ENCODE data around the gene PDZRN3. TPM values are rescaled to one million over a fixed set of nuclear protein-coding genes. Genes with fewer than 3 reads are reported as not detected.
"Not testable (repeated sequence)": the region's sequence is repeated elsewhere in the genome, so short reads cannot be mapped to it uniquely, and the experiment has no call there.

The PDZRN3 gene
- total RNA-seq, 1 donor from 2014 or later: not detected

DNA sequence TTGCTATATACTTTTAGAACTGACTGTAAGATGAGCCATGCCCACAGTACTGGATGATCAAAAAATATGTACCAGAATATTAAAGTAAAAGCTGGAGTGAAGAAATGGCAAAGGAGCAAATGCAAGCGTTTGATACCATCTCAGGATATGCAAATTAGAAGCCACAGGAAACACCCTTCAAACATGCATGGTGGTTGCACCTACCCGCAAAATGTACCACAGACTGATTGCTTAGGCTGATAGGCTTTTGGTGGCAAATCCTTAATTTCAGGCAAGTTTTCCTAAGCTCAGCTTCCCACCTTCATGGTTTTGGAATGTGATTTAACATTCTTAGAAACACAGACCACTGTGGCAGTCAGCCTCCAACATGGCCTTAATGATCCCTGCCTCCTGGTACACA, 149.0 kb downstream of the PDZRN3 start:
- H3K9me3 Mint-ChIP-seq: no peaks in the 10 kb centered on the region
- H3K4me1 Mint-ChIP-seq (ENCODE audit: low read depth): no peaks in the 10 kb centered on the region
- no peak overlapping the region for H3K27ac Mint-ChIP-seq
- H3K4me3 Mint-ChIP-seq: no peak overlapping the region
- H3K27me3 Mint-ChIP-seq (ENCODE audit: insufficient read depth): peaks cover 5% of the 10 kb centered on the region
- intact Hi-C loops (cut with micrococcal nuclease): no loop called here
- H3K36me3 Mint-ChIP-seq (ENCODE audit: low read depth): no peaks in the 10 kb centered on the region
- DNase-seq (ENCODE audit: low spot score): no peak

DNA sequence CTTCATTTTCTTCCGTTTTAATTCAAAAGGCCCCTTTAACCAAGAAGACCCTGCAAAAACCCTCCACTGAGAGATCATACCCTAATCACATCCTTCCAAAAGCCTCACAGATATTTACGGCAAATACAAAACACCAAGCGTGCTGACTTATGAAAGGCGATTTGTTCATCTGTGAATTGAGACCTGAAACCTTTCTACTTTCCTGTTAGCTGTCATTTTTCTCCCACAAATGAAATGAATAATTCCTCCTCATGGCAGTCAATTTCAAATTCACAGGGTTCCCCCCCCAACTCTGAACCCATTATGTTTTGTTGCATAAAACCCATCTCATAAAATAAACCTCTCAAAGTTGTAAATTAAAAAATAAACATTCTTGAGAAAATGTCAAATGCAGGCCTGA, 149.6 kb downstream of the PDZRN3 start:
- H3K36me3 Mint-ChIP-seq (ENCODE audit: low read depth): no peaks in the 10 kb centered on the region
- H3K27me3 Mint-ChIP-seq (ENCODE audit: insufficient read depth): peaks cover 5% of the 10 kb centered on the region
- H3K9me3 Mint-ChIP-seq: no peaks in the 10 kb centered on the region
- DNase-seq (ENCODE audit: low spot score): no peak
- intact Hi-C loops (cut with micrococcal nuclease): no loop called here
- H3K4me1 Mint-ChIP-seq (ENCODE audit: low read depth): no peaks in the 10 kb centered on the region
- no peak overlapping the region for H3K4me3 Mint-ChIP-seq
- no peak overlapping the region for H3K27ac Mint-ChIP-seq

DNA sequence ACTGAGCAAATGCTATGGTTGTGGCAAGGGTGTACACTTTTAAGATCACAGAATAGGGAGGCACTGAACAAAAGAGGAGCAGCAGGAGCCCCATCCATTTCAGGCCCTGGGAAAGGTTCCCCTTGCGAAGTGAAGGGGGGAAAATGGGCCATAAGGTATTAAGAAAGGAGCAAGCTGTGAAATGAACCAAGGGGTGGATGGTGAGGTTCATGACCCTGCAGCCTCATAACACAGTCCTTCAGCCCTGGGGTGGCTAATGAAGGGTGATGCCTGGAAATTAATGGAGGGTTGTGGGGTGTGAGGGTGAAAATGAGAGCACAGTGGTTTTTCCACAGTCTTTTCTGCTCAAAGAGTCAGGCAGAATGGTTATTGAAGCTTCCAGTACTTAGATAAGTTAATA, 150.1 kb downstream of the PDZRN3 start:
- H3K27me3 Mint-ChIP-seq (ENCODE audit: insufficient read depth): peaks cover 5% of the 10 kb centered on the region
- intact Hi-C loops (cut with micrococcal nuclease): no loop called here
- H3K4me3 Mint-ChIP-seq: no peak overlapping the region
- no peaks in the 10 kb centered on the region for H3K36me3 Mint-ChIP-seq (ENCODE audit: low read depth)
- no peak for DNase-seq (ENCODE audit: low spot score)
- H3K4me1 Mint-ChIP-seq (ENCODE audit: low read depth): no peaks in the 10 kb centered on the region
- no peaks in the 10 kb centered on the region for H3K9me3 Mint-ChIP-seq
- no peak overlapping the region for H3K27ac Mint-ChIP-seq

DNA sequence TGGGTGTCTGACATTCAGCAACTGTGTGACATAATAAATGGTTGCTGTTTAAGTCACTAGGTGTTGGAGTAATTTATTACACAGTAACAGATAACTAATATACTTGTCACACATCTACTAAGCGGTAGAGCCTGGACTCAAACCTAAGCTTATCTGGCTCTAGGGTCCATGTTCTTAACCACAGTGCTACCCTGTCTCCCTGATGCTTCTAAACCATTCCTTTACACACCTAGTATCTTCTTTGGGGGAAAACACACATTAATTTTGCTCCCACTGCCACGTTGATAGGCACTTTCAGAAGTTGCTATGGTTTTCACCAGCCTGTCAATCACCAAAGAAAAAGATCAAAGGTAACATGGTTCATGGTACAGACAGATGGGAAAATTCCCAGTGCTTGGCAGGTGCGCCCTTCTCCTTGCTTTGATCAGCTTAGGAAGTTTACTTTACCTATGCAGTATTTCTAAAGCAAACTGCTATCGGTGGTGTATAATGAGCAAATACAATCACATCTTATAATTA, 150.8 kb downstream of the PDZRN3 start:
- Mint-ChIP-seq H3K4me1 (ENCODE audit: low read depth) (no peaks in the 10 kb centered on the region), H3K4me3 (no peak overlapping the region), H3K27me3 (ENCODE audit: insufficient read depth) (peaks cover 3% of the 10 kb centered on the region), H3K36me3 (ENCODE audit: low read depth) (no peaks in the 10 kb centered on the region), H3K27ac (no peak overlapping the region), H3K9me3 (no peaks in the 10 kb centered on the region)
- intact Hi-C loops (cut with micrococcal nuclease): no loop called here
- no peak for DNase-seq (ENCODE audit: low spot score)

DNA sequence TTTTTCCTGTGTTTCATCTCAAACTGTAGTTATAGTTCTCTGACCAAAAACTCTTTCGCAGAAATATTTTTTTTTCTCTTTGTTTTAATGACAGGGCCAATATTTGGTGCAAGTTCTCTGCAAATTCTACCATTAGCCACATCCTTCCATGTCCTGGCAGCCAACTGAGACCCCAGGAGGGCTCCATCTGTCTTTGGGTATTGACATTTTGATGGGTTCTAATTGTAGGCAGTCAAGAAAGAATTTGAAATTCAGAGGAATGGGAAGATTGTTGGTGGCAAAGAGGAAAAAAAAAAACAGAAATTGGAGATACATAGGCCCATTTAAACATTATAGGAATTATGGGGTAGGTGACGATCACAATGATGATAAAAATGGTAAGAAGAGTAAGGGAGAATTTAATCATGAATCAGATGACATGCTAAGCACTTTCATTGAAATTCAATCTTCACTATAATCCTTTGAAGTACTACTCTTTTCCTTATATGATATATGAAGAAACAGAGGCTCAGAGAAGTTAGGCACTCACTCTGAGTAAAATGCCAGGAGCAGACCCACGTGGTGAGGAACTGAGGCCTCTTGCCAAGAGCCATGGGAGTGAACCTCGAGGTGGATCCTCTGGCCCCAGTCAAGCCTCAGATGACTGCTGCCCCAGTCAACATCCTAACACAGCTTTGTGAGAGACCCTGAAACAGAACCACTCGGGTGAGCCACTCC, 151.4 kb downstream of the PDZRN3 start:
- Mint-ChIP-seq H3K4me1 (ENCODE audit: low read depth) (no peaks in the 10 kb centered on the region), H3K36me3 (ENCODE audit: low read depth) (no peaks in the 10 kb centered on the region), H3K27me3 (ENCODE audit: insufficient read depth) (peaks cover 3% of the 10 kb centered on the region), H3K4me3 (no peak overlapping the region), H3K9me3 (no peaks in the 10 kb centered on the region), H3K27ac (no peak overlapping the region)
- no peak for DNase-seq (ENCODE audit: low spot score)
- intact Hi-C loops (cut with micrococcal nuclease): no loop called here

DNA sequence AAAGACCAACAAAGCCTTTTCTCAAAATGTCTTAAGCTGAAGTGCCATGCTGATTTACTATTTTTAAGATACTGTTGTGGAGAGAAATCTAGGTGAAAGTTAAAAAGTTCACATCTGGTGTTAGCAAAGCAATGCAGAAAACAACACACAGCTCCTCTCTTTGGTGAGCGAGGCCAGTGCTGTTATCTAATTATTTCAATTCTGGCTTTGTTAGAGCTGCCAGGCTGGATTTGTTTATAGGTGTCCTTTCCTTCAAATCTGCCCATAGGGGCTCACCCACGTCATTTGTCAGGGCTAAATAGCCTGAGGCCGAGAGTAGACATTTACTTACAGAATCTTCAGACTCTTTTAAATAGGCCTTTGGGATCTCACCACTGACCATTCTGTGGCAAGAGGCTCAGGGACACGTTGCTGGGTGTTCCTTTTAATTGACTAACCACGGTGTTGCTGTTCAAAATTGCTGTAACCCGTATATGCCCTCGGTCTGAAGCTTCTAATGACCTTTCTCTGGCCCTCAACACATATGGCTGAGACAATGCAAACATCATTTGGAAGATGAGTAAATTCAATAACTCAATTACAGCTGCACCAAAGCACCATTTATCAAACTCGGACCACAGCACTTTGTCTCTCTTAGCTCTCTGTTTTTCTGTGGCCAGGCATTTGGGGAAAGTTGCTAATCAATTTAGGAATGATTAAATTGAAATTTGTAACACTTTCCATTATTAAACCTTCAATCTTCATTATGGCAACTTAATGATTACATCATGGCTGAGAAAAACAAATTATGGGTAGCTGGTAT, 152.6 kb downstream of the PDZRN3 start:
- H3K27me3 Mint-ChIP-seq (ENCODE audit: insufficient read depth): peaks cover 3% of the 10 kb centered on the region
- no peak for DNase-seq (ENCODE audit: low spot score)

DNA sequence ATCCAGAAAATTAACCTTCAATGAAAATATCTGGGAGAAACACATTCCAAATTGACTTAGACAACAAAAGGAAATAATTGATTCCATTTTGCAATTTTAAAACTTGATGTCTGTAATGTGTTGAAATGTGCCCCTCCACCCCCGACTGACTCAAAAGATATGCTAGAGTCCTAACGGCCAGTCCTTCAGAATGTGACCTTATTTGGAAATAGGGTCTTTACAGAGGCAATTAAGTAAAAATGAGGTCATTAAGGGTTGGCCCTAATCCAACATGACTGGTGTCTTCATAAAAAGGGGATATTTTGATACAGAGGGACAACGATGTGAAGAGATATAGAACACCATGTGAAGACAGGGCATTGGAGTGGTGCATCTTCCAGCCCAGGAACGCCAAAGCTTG, 153.9 kb downstream of the PDZRN3 start:
- DNase-seq (ENCODE audit: low spot score): no peak
- Mint-ChIP-seq H3K27me3 (ENCODE audit: insufficient read depth) (peaks cover 3% of the 10 kb centered on the region), H3K4me1 (ENCODE audit: low read depth) (no peaks in the 10 kb centered on the region), H3K36me3 (ENCODE audit: low read depth) (no peaks in the 10 kb centered on the region), H3K9me3 (no peaks in the 10 kb centered on the region), H3K4me3 (no peak overlapping the region), H3K27ac (no peak overlapping the region)
- intact Hi-C loops (cut with micrococcal nuclease): no loop called here

More for the DNA sequence above, 152.6 kb downstream of the PDZRN3 start:
- no peaks in the 10 kb centered on the region for H3K36me3 Mint-ChIP-seq (ENCODE audit: low read depth)
- intact Hi-C loops (cut with micrococcal nuclease): no loop called here
- H3K4me1 Mint-ChIP-seq (ENCODE audit: low read depth): no peaks in the 10 kb centered on the region
- H3K4me3 Mint-ChIP-seq: no peak overlapping the region
- H3K27ac Mint-ChIP-seq: no peak overlapping the region
- no peaks in the 10 kb centered on the region for H3K9me3 Mint-ChIP-seq

DNA sequence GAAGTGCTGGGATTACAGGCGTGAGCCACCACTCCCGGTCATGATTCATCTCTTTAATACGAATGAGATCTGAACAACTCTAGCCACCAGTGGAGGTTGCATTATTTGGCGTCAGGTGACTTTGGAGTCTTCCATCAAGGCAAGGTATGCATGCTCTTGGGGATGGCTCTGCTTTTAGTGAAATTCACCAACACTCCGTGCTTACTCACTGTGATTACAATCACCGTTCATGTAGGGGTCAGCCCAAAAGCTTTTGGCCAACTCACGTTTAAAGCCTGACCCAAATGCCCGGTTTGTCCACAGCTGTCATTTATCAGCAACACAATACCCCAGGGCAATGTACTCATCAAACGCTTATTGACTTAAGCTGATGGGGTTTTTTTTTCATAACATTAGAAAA, 155.4 kb downstream of the PDZRN3 start:
- no peak for DNase-seq (ENCODE audit: low spot score)
- Mint-ChIP-seq H3K4me3 (no peak overlapping the region), H3K9me3 (no peaks in the 10 kb centered on the region), H3K36me3 (ENCODE audit: low read depth) (no peaks in the 10 kb centered on the region), H3K4me1 (ENCODE audit: low read depth) (no peaks in the 10 kb centered on the region), H3K27ac (no peak overlapping the region), H3K27me3 (ENCODE audit: insufficient read depth) (peaks cover 10% of the 10 kb centered on the region)
- intact Hi-C loops (cut with micrococcal nuclease): no loop called here

DNA sequence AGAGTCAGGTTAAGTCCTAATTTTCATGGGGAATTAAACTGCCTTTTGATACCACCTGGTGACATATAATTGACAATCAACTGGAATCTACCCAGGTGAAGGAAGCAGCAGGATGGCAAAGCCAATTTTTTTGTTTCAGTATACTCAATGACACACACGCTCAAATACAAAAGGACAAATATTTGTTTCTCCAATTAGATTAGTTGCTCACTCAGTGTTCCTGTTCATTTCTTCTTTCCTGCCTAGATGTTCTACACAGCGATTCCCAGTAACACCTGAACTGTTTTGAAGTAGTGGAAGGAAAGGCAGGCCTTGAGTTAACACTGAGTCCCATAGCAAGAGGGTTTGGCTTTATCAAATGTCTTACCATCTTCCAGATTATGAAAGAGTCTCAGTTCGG, 157.5 kb downstream of the PDZRN3 start:
- Mint-ChIP-seq H3K27me3 (ENCODE audit: insufficient read depth) (peaks cover 7% of the 10 kb centered on the region), H3K9me3 (no peaks in the 10 kb centered on the region), H3K27ac (no peak overlapping the region), H3K4me1 (ENCODE audit: low read depth) (no peaks in the 10 kb centered on the region), H3K36me3 (ENCODE audit: low read depth) (no peaks in the 10 kb centered on the region), H3K4me3 (no peak overlapping the region)
- DNase-seq (ENCODE audit: low spot score): no peak
- intact Hi-C loops (cut with micrococcal nuclease): no loop called here

DNA sequence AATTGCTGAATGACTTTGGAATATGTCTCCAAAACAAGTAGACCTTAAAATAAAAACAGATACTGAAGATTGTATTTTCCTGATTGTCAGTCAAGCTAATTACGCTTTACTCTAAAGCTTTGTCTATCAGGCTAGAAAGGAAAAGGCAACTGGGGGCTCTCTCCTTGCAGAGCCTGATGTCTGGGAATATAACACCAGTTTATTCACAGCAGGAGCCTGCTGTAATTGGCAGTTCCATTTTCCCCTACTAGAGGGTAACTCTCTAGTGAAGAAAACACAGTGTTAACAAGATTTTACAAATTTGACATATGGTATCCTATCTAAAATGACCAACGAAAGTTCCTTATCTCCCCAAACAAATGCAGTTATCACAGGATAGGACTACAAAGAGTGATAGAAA, 158.8 kb downstream of the PDZRN3 start:
- intact Hi-C loops (cut with micrococcal nuclease): no loop called here
- Mint-ChIP-seq H3K36me3 (ENCODE audit: low read depth) (no peaks in the 10 kb centered on the region), H3K27ac (no peak overlapping the region)

DNA sequence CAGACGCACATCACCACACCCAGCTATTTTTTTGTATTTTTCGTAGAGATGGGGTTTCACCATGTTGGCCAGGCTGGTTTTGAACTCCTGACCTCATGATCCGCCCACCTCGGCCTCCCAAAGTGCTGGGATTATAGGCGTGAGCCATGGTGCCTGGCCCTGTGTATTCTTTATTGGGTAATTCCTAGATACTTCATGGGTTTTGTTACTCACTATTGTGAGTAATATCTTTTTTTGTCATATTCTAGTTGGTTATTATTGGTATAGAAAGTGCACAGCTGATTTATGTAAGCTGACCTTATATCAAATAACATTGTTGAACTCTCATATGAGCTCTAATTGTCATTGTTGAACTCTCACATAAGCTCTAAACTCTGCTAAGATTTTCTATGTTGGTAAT, 160.6 kb downstream of the PDZRN3 start:
- intact Hi-C loops (cut with micrococcal nuclease); H3K4me3 Mint-ChIP-seq; H3K9me3 Mint-ChIP-seq; H3K36me3 Mint-ChIP-seq (ENCODE audit: low read depth); DNase-seq (ENCODE audit: low spot score); H3K27ac Mint-ChIP-seq; H3K27me3 Mint-ChIP-seq (ENCODE audit: insufficient read depth); H3K4me1 Mint-ChIP-seq (ENCODE audit: low read depth): not testable (repeated sequence)

More for the DNA sequence above, 158.8 kb downstream of the PDZRN3 start:
- no peaks in the 10 kb centered on the region for H3K9me3 Mint-ChIP-seq
- DNase-seq (ENCODE audit: low spot score): no peak
- H3K4me1 Mint-ChIP-seq (ENCODE audit: low read depth): no peaks in the 10 kb centered on the region
- H3K4me3 Mint-ChIP-seq: no peak overlapping the region
- peaks cover 7% of the 10 kb centered on the region for H3K27me3 Mint-ChIP-seq (ENCODE audit: insufficient read depth)

DNA sequence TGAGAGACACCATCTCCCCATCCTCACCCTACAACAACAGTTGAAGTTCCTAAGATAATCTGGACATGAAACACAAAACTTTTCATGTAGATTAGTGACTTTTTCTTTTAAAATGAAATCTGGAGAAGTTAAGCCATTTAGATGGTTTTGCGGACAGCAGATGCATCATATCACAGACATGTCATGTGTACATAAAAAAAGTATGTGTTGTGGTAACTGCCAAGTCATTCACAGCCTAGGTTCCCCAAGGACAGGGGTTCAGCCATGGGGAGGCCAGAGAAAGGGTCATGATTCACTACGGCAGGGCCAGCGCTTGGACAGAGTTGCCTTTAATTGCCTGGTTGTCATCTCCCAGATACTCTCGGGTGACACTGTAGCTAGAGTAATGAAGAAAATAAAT, 163.2 kb downstream of the PDZRN3 start:
- Mint-ChIP-seq H3K27me3 (ENCODE audit: insufficient read depth) (peaks cover 8% of the 10 kb centered on the region), H3K27ac (no peak overlapping the region), H3K9me3 (no peaks in the 10 kb centered on the region), H3K4me1 (ENCODE audit: low read depth) (no peaks in the 10 kb centered on the region), H3K4me3 (no peak overlapping the region), H3K36me3 (ENCODE audit: low read depth) (no peaks in the 10 kb centered on the region)
- intact Hi-C loops (cut with micrococcal nuclease): no loop called here
- no peak for DNase-seq (ENCODE audit: low spot score)

DNA sequence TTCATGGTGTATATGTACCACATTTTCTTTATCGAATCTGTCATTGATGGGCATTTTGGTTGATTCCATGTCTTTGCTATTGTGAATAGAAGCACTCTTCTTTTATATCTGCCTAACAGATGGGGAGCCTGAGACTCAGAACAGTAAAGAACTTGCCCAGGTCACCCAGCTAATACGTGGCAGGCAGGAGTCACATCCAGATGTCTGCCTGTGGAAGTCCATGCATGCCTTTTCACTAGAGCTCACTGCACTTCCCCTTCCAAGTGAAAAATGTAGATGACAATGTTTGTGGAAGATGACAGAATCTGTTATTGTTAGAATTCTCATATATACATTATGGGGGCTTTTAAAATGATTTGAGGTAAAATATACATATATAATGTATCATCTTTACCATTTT, 165.0 kb downstream of the PDZRN3 start:
- intact Hi-C loops (cut with micrococcal nuclease): no loop called here
- H3K27ac Mint-ChIP-seq: no peak overlapping the region
- DNase-seq (ENCODE audit: low spot score): no peak
- no peaks in the 10 kb centered on the region for H3K4me1 Mint-ChIP-seq (ENCODE audit: low read depth)
- H3K27me3 Mint-ChIP-seq (ENCODE audit: insufficient read depth): peaks cover 2% of the 10 kb centered on the region
- H3K9me3 Mint-ChIP-seq: no peaks in the 10 kb centered on the region
- H3K4me3 Mint-ChIP-seq: no peak overlapping the region
- H3K36me3 Mint-ChIP-seq (ENCODE audit: low read depth): no peaks in the 10 kb centered on the region

Data from activated T-helper 1 cell treated with anti-CD3 and anti-CD28 coated beads, Interleukin-12 subunit alpha, Interleukin-12 subunit beta, Interleukin-2, Interleukin-4 antibody, amounts not matched to agents 30 ng/mL and 10 ng/mL and 1 ng/mL, durations not matched to agents 14 hours and 24 hours and 36 hours (primary cell).